ENCODE data around the gene SPEF1. TPM values are rescaled to one million over a fixed set of nuclear protein-coding genes. Genes with fewer than 3 reads are reported as not detected.

Gene SPEF1
- total and polyA plus RNA-seq, 2 of the 13 experiments (the other 11 are each of a cell fraction or from before 2014, with no cell fraction given), result 0.11 to 0.27 TPM

- no peak for TF ChIP-seq PHF21A (CRISPR knock-in tag; IDR thresholded peaks at IDR 0.05)
- TF ChIP-seq ZNF281 (CRISPR knock-in tag; IDR thresholded peaks at IDR 0.05; ENCODE audit: borderline replicate concordance), result no peak
- TF ChIP-seq ATF7 (IDR thresholded peaks at IDR 0.05), result no peak
- no peak for TF ChIP-seq ATF7 (CRISPR knock-in tag; IDR thresholded peaks at IDR 0.05)
These were observed 51.3 kb downstream of the SPEF1 start (continued) for GRCh38 chr20:3729811-3730540.

- H3K9me3 ChIP-seq (ENCODE audit: low read length), result no peaks in the 10 kb centered on the region
- 34% methylated on average over 4 of the region's 6 CpGs for WGBS (ENCODE audit: low lambda C conversion rate)
- H4K20me1 ChIP-seq (ENCODE audit: insufficient read depth, low read length), result no peaks in the 10 kb centered on the region; the same call in 1 of the 2 replicates
- FAIRE-seq, result no peak
- H3K4me3 ChIP-seq (replicated peaks in 1 of 3; ENCODE audit: insufficient read depth in 1 of 3, low read depth in 2 of 3, low read length in 3 of 3), result no peak overlapping the region
- no peaks in the 10 kb centered on the region for H3K36me3 ChIP-seq (replicated peaks in 1 of 2; ENCODE audit: control insufficient read depth in 1 of 2, insufficient read depth in 2 of 2, low read length in 2 of 2)
- in situ Hi-C loops (cut with HindIII; ENCODE audit: extremely low pct_ligation_motif_present, low pct_unique_long_range_greater_than_20kb), result no loop called here
- no peaks in the 10 kb centered on the region for H3K79me2 ChIP-seq (ENCODE audit: insufficient read depth, low read length)
- no peak overlapping the region for H3K4me2 ChIP-seq (ENCODE audit: low read depth, low read length)
- intact Hi-C loops (cut with micrococcal nuclease; ENCODE audit: unreplicated experiment), result no loop called here
- H3K9ac ChIP-seq (ENCODE audit: insufficient read depth, low read depth, low read length), result no peak overlapping the region
- peaks cover 22 to 67% of the 10 kb centered on the region in 2 experiments; a peak in 4 of 5 replicates for H3K27me3 ChIP-seq (ENCODE audit: control insufficient read depth in 1 of 2, insufficient read depth in 2 of 2, low read length in 2 of 2)
- DNase-seq (ENCODE audit: low spot score), result no peak
- H2AFZ ChIP-seq (ENCODE audit: low read length), result no peak overlapping the region
- POLR2A ChIA-PET, result no interaction called here
- no TSS peak for BruUV-seq (replicated peaks)
- ATAC-seq, result no peak
- H3K4me1 ChIP-seq (ENCODE audit: insufficient read depth, low read length), result 0 out of 2 replicates have a peak, but pooled peaks cover 5% of the 10 kb centered on the region
- CTCF ChIA-PET (ENCODE audit: low intra/inter-chr PET ratio, low total read pairs), result no interaction called here
- H3K27ac ChIP-seq (ENCODE audit: extremely low read length, insufficient read depth, low read length), result no peak overlapping the region
- no peak for TF ChIP-seq CENPBD1 (CRISPR knock-in tag; IDR thresholded peaks at IDR 0.05; ENCODE audit: borderline replicate concordance, low read depth)
- TF ChIP-seq MNT (IDR thresholded peaks at IDR 0.05), result peak; percentile 87
- TF ChIP-seq NR2F1 (CRISPR knock-in tag; IDR thresholded peaks at IDR 0.05), result no peak
- TF ChIP-seq SMYD3 (CRISPR knock-in tag; IDR thresholded peaks at IDR 0.05), result no peak
- no peak for TF ChIP-seq ZHX2 (IDR thresholded peaks at IDR 0.05; ENCODE audit: low read depth)
- TF ChIP-seq ZHX2 (CRISPR knock-in tag; IDR thresholded peaks at IDR 0.05; ENCODE audit: borderline replicate concordance), result no peak
- TF ChIP-seq ZNF660 (CRISPR knock-in tag; IDR thresholded peaks at IDR 0.05; ENCODE audit: borderline replicate concordance, low read depth), result no peak
- no peak for TF ChIP-seq SATB2 (CRISPR knock-in tag; IDR thresholded peaks at IDR 0.05)
These were observed 51.9 kb downstream of the SPEF1 start for GRCh38 chr20:3729378-3729777.
